ENCODE data around the gene AKR1E2.

The AKR1E2 gene

DNA sequence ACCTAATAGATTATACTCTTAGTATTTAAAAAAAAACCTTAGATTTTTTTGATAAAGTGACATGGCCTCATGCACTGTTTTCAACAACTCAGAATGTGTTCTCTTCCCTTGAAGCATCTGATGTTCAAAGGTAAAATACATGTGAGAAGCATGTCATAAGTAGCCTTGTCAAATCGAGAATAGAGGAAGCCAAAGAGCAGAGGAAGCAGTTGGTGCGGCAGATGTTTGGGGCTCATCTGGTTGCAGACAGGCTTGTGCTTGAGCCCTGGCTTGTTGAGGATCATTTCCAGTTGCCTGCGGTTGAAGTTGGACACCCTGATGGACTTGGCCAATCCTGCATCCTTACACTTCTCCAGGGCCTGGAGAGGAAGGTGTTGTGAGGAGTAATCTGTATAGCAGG lies 59.2 kb downstream of the AKR1E2 start:
- FAIRE-seq (no peak), DNase-seq (ENCODE audit: insufficient read length, low spot score) (no peak)
- TF ChIP-seq, protein P1, sequence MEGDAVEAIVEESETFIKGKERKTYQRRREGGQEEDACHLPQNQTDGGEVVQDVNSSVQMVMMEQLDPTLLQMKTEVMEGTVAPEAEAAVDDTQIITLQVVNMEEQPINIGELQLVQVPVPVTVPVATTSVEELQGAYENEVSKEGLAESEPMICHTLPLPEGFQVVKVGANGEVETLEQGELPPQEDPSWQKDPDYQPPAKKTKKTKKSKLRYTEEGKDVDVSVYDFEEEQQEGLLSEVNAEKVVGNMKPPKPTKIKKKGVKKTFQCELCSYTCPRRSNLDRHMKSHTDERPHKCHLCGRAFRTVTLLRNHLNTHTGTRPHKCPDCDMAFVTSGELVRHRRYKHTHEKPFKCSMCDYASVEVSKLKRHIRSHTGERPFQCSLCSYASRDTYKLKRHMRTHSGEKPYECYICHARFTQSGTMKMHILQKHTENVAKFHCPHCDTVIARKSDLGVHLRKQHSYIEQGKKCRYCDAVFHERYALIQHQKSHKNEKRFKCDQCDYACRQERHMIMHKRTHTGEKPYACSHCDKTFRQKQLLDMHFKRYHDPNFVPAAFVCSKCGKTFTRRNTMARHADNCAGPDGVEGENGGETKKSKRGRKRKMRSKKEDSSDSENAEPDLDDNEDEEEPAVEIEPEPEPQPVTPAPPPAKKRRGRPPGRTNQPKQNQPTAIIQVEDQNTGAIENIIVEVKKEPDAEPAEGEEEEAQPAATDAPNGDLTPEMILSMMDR (IDR thresholded peaks at IDR 0.05; ENCODE audit: insufficient read depth, missing control alignments): no peak

DNA sequence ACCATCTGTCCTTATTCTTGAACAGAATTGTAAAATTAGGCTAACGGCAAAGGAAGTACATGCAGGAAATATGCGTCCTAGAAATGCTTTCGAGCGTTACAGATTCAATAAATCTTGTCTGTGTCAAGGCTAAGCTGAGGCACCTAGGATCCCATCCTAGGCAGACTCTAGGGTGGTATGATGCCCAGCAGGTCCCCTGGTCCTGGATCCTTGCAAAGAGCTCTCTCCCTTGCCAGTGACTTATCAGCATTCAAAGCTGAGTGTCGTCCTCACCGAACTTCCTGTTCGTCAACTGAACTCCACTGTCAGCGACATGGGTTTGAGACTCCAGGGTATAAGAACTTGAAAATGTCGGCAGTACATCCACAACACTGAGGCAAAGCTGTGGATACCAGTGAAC lies 61.5 kb downstream of the AKR1E2 start:
- FAIRE-seq (no peak), DNase-seq (ENCODE audit: insufficient read length, low spot score) (no peak)
- TF ChIP-seq, protein P1 (IDR thresholded peaks at IDR 0.05; ENCODE audit: insufficient read depth, missing control alignments): no peak

DNA sequence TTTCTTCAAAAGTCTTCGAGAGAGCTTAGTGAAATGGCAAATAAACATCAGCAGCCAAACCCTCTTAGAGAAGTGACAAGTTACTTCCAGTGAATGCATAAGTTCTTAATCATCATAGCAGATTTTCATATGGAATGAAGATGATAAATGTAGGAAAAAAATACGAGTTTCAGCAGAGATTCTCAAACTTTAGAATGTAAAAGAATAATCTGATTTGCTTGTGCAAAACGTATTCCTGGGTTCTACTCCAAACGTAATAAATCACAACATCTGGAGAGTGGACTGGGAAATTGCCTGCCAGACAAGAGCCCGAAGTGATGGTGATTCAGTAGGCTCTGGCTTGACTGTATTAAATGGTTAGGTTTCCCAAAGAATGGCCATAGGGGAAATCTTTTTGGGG lies 62.2 kb downstream of the AKR1E2 start:
- DNase-seq (ENCODE audit: insufficient read length, low spot score) (no peak), FAIRE-seq (no peak)
- TF ChIP-seq, protein P1 (IDR thresholded peaks at IDR 0.05; ENCODE audit: insufficient read depth, missing control alignments): no peak

DNA sequence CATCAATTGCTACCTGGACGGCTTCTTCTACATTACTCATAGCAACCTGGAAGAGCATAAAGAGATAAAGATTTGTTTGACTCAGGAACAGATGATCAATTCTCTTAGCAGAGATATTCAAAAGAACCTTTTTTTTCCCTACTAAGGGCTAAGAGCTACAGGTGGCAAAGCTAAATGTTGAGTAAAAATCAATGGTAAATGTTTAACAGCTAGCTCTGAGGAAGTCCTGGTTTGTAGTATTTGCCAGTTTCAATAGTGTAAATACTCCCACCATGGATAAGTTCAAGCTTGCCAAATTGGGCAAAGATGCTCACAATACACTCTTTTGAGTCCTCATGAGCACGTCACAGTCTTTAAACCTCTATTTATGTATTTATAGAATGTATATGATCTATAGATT lies 64.0 kb downstream of the AKR1E2 start:
- DNase-seq (ENCODE audit: insufficient read length, low spot score) (no peak), FAIRE-seq (no peak)

DNA sequence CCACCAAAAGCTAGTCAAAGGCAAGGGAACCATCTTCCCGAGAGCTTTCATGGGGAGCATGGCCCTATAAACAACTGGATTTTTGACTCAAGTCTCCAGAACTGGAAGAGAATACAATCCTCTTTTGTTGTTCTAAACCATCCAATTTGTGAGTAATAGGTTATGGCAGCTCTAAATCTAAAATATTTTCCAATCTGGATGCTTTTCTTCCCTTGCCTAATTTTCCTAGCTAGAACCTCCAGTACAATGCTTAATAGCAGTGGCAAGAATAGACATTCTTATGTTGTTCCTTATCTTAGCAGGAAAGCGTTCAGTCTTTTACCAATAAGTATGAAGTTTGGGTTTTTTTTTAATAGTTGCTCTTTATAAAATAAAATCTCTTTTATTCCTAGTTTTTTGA lies 66.7 kb downstream of the AKR1E2 start:
- DNase-seq (ENCODE audit: insufficient read length, low spot score): no peak
- no peak for FAIRE-seq
- TF ChIP-seq, protein P1 (IDR thresholded peaks at IDR 0.05; ENCODE audit: insufficient read depth, missing control alignments): no peak

More for the DNA sequence above, 64.0 kb downstream of the AKR1E2 start:
- TF ChIP-seq, protein P1 (IDR thresholded peaks at IDR 0.05; ENCODE audit: insufficient read depth, missing control alignments): no peak

DNA sequence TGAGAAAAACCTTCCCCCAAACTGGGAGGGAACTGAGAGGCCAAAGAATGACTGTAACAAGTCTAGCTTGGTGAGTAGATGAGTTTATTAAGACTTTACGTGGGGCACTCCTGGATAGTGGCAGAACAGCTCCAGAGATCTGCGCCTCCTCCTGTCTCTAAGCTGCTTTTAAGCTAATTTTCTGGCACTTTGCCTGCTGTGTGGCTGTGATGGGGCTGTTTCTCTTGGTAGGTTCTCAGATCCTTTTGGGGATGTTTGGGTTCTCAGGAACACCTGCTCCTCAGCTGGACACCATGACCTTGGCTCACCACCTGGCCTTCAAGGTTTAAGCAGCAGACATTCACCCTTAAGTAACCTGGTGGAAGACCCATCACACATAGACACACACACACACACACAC lies 68.3 kb downstream of the AKR1E2 start:
- FAIRE-seq (no peak), DNase-seq (ENCODE audit: insufficient read length, low spot score) (no peak)
- TF ChIP-seq, protein P1 (IDR thresholded peaks at IDR 0.05; ENCODE audit: insufficient read depth, missing control alignments): no peak
